Tibial nerve (tissue), 4 donors: ENCODE results near the gene MYH16. TPM values are rescaled to one million over a fixed set of nuclear protein-coding genes. Genes with fewer than 3 reads are reported as not detected.
"Not testable (repeated sequence)": the region's sequence is repeated elsewhere in the genome, so short reads cannot be mapped to it uniquely, and the experiment has no call there.

Source experiments
- DNase-seq, 2 donors: peaks; one replicate each; pipeline ENCODE4 v3.0.0-alpha.2; 2019; ENCODE audit warnings: low spot score in 2 of 2
- H3K27ac ChIP-seq, 4 donors: fragments of 200-600 bp; sonication (generic) in 3 of 4; one replicate each; pipeline ENCODE4 v1.5.1; 2017 to 2019; ENCODE audit warnings: mild to moderate bottlenecking in 1 of 4
- H3K27me3 ChIP-seq, 2 donors: fragments of 200-600 bp; sonication (generic) in 1 of 2; one replicate each; pipeline versions ENCODE4 v1.5.1 to v1.6.0; 2017 to 2019
- H3K36me3 ChIP-seq, 3 donors: fragments of 200-600 bp; sonication (generic); one replicate each; pipeline ENCODE4 v1.5.1; 2018 to 2019
- H3K4me1 ChIP-seq, 4 donors: fragments of 200-600 bp; sonication (generic) in 3 of 4; one replicate each; pipeline ENCODE4 v1.5.1; 2017 to 2019
- H3K4me3 ChIP-seq, 4 donors: fragments of 200-600 bp; sonication (generic) in 3 of 4; one replicate each; pipeline ENCODE4 v1.5.1; 2017 to 2019; ENCODE audit warnings: mild to moderate bottlenecking in 1 of 4, moderate library complexity in 1 of 4
- H3K9me3 ChIP-seq, 4 donors: fragments of 200-600 bp; sonication (generic) in 3 of 4; one replicate each; pipeline ENCODE4 v1.5.1; 2017 to 2019
- EP300 ChIP-seq, 2 donors: sonication (generic); formaldehyde crosslinking; IDR thresholded peaks; one replicate each; pipeline ENCODE4 v1.6.1; 2017; ENCODE audit warnings: antibody characterized with exemption in 2 of 2, mild to moderate bottlenecking in 1 of 2
- POLR2A ChIP-seq, 2 donors: fragments of 450-650 bp; IDR thresholded peaks; one replicate each; pipeline ENCODE4 v1.6.1; 2017; ENCODE audit warnings: antibody characterized with exemption in 2 of 2, mild to moderate bottlenecking in 2 of 2, moderate library complexity in 2 of 2
- WGBS, 2 donors: methylation state at CpG; one replicate each; pipeline ENCODE4 v1.1.5; 2018; 5-methylcytosine and 5-hydroxymethylcytosine counted together
- total RNA-seq, 4 donors: library from RNA; depleted of rRNA; stranded (reverse); fragments of >200 nt; gene quantifications; one replicate each; pipeline ENCODE4 v1.1.0, GENCODE V29; 2016
- TF ChIP-seq, protein P1 (sequence below), 5 experiments: fragments of 200-600 bp in 3 of 5; fragments of 450-650 bp in 2 of 5; sonication (generic) in 3 of 5; IDR thresholded peaks; one replicate each; pipeline ENCODE4 v1.5.1; 2016 to 2019; ENCODE audit warnings: antibody characterized with exemption in 5 of 5, mild to moderate bottlenecking in 3 of 5, moderate library complexity in 2 of 5

MYH16 gene
- total RNA-seq, 4 donors from 2014 or later: not detected

DNA sequence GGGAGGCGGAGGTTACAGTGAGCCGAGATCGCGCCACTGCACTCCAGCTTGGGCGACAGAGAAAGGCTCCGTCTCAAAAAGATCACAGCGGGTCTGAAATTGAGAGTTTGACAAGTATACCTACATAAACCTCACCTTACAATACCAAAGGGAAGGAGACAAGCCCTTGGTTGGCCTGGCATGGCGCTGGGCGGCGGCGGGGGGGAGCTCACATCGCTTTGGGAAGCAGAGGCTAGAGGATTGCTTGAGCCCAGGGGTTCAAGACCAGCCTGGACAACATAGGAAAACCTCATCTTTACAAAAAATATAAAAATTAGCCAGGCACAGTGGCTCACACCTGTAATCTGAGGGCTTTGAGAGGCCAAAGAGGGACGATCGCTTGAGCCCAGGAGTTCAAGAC, 51.9 kb downstream of the MYH16 start:
- no peak overlapping the region for H3K4me3 ChIP-seq
- 95 to 98% methylated on average over 14 of the region's 14 CpGs for WGBS, 2 donors
- no peak for DNase-seq

DNA sequence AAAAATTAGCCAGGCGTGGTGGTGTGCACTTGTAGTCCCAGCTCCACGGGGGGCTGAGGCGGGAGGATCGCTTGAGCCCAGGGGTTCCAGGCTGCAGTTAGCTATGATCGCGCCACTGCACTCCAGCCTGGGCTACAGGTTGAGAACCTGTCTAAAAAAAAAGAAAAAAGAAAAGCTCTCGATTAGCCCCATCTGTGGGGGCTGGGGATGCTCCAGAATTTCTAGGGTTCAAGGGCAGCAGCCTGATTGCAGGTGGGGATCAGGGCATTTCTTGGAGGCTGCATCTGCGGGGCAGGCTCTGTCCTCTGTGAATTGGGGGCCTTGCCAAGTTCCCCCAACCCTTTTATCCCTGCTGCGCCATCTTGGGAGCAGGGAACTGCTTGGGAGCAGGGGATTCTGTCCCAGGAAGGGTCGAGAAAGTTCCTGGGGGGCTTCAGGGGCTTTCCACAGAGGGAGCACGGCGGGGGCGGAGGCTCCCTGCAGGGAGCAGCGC, 52.4 kb downstream of the MYH16 start:
- Histone ChIP-seq H3K27ac (peak overlapping the region; percentile 71 to 95 (median 91)), H3K36me3 (no peaks in the 10 kb centered on the region), H3K9me3 (no peaks in the 10 kb centered on the region), H3K4me1 (peaks cover 0 to 47% (median 23%) of the 10 kb centered on the region in 4 donors), H3K4me3 (peak overlapping the region; percentile 94 to 98 (median 96)), H3K27me3 (no peaks in the 10 kb centered on the region)
- 21 to 36% methylated on average over 10 to 14 of the region's 14 CpGs for WGBS, 2 donors
- TF ChIP-seq, protein P1, sequence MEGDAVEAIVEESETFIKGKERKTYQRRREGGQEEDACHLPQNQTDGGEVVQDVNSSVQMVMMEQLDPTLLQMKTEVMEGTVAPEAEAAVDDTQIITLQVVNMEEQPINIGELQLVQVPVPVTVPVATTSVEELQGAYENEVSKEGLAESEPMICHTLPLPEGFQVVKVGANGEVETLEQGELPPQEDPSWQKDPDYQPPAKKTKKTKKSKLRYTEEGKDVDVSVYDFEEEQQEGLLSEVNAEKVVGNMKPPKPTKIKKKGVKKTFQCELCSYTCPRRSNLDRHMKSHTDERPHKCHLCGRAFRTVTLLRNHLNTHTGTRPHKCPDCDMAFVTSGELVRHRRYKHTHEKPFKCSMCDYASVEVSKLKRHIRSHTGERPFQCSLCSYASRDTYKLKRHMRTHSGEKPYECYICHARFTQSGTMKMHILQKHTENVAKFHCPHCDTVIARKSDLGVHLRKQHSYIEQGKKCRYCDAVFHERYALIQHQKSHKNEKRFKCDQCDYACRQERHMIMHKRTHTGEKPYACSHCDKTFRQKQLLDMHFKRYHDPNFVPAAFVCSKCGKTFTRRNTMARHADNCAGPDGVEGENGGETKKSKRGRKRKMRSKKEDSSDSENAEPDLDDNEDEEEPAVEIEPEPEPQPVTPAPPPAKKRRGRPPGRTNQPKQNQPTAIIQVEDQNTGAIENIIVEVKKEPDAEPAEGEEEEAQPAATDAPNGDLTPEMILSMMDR (IDR thresholded peaks at IDR 0.05): no peak
- no peak for TF ChIP-seq EP300 (IDR thresholded peaks at IDR 0.05)
- TF ChIP-seq POLR2A (IDR thresholded peaks at IDR 0.05): no peak
- DNase-seq: no peak

More for the DNA sequence above, 51.9 kb downstream of the MYH16 start:
- H3K4me1 ChIP-seq: peaks cover 0 to 42% (median 23%) of the 10 kb centered on the region in 4 donors
- H3K27me3 ChIP-seq: no peaks in the 10 kb centered on the region
- no peak for TF ChIP-seq EP300 (IDR thresholded peaks at IDR 0.05)
- TF ChIP-seq POLR2A (IDR thresholded peaks at IDR 0.05): no peak
- TF ChIP-seq, protein P1 (IDR thresholded peaks at IDR 0.05): no peak
- H3K27ac ChIP-seq: no peak overlapping the region
- no peaks in the 10 kb centered on the region for H3K36me3 ChIP-seq
- H3K9me3 ChIP-seq: no peaks in the 10 kb centered on the region

DNA sequence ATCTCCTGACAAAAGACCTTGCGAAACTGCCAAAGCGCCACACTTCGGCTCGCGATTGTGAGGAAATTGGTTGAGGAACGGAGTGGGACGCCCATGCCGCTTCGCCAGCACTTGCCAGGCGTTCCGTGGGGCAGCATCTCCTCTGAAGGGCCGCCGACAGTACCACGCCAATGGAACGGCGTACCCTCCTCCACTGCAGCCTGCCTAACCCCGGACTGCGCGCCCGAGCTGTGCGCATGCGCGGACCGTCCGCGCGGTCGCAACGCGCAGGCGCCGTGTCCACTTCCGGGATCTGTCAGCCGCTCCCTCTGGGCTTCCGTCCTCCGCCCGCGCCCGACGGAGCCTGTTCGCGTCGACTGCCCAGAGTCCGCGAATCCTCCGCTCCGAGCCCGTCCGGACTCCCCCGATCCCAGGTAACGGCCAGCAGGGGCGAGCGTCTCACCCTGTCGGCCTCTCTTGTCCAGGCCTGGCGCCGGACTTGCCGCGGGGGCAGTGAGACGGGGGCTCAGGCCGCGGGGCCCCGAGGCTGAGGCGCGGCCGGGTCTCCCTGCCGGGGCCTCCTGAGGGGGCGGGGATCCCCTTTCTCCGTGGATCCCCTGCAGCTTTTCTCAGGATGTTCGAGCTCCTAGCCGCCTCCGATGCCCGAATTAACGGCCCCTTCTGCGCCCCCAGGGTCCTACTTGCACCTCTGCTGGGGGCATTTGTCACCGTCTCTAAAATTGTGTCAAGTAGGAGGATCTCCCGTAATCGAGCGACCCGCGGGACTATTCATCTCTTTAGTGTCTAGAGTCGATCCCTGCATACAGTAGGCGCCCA, 53.2 kb downstream of the MYH16 start, which contains the start of gene ARPC1A:
Gene ARPC1A (plus strand): TSS at position 307 of the 816 bp plus-strand sequence. CDS start 7,456 bp downstream, outside the sequence.
- Histone ChIP-seq H3K9me3 (no peaks in the 10 kb centered on the region), H3K36me3 (no peaks in the 10 kb centered on the region), H3K4me1 (peaks cover 0 to 55% (median 26%) of the 10 kb centered on the region in 4 donors), H3K27me3 (no peaks in the 10 kb centered on the region), H3K27ac (peak within 1 kb of the TSS; percentile 71 to 95 (median 91)), H3K4me3 (peak within 1 kb of the TSS; percentile 94 to 98 (median 96))
- TF ChIP-seq, protein P1 (IDR thresholded peaks at IDR 0.05): peak in 2 of 5 experiments; percentile 44 to 57
- TF ChIP-seq EP300 (IDR thresholded peaks at IDR 0.05) (peak; percentile 86 to 97), POLR2A (IDR thresholded peaks at IDR 0.05) (peak; percentile 74 to 77)
- peak; percentile 72 to 76 for DNase-seq
- WGBS, 2 donors: 0% methylated on average over 56 to 77 of the region's 82 CpGs

DNA sequence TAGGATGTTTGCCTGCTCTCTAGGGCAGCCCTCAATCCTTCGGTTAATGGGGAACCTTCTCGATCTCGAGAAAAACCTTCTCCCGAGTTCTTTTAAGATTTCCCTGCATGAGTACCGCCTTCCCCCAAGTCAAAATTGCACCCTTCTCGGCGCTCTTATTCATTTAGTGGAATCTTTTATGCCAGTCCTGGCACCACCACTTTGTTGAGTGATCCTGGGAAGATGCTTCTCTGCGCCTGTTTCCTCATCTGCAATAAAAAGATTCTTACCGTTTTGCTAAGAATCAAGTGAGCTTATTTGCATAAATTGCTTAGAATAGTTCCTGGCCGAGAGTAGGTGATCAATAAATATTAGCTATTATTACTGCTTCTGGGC, 53.8 kb downstream of the MYH16 start:
- no peaks in the 10 kb centered on the region for H3K36me3 ChIP-seq
- H3K27me3 ChIP-seq: no peaks in the 10 kb centered on the region
- H3K9me3 ChIP-seq: no peaks in the 10 kb centered on the region
- TF ChIP-seq POLR2A (IDR thresholded peaks at IDR 0.05) (no peak), EP300 (IDR thresholded peaks at IDR 0.05) (no peak)
- TF ChIP-seq, protein P1 (IDR thresholded peaks at IDR 0.05): no peak
- peak overlapping the region; percentile 71 to 95 (median 91) for H3K27ac ChIP-seq
- WGBS, 2 donors: 0 to 1% methylated on average over 10 of the region's 10 CpGs
- H3K4me3 ChIP-seq: peak overlapping the region; percentile 94 to 98 (median 96)
- no peak for DNase-seq
- H3K4me1 ChIP-seq: peaks cover 0 to 61% (median 26%) of the 10 kb centered on the region in 4 donors

DNA sequence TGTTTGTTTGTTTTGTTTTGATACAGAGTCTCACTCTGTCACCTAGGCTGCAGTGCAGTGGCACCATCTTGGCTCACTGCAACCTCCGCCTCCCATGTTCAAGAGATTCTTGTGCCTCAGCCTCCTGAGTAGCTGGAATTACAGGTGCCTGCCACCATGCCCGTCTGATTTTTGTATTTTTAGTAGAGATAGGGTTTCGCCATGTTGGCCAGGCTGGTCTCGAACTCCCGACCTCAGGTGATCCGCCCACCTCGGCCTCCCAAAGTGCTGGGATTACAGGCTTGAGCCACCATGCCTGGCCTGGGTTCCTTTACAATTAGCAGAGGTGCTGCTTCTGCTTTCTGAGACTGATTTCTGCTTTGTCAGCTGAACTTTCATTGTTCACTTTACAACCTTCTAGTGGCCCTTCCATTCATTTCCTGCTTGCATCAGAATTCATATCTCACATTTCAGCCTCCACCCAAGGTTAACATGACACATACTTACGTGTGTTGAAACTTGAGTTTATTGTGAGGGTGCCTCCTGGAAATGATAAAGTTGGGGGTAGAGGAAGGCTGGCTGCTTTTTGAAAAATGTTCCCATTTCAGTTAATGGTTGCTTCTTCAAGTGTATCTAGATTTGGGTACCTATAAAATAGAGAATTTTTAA, 57.8 kb downstream of the MYH16 start:
- peak overlapping the region in 1 of 4 donors; percentile 1 for H3K27ac ChIP-seq
- 71 to 73% methylated on average over 8 of the region's 8 CpGs for WGBS, 2 donors
- not testable (repeated sequence) for H3K27me3 ChIP-seq

More for the DNA sequence above, 57.8 kb downstream of the MYH16 start:
- H3K4me3 ChIP-seq, H3K9me3 ChIP-seq, DNase-seq: not testable (repeated sequence)
- Histone ChIP-seq H3K36me3 (peaks cover 0 to 23% (median 9%) of the 10 kb centered on the region in 3 donors), H3K4me1 (peaks cover 0 to 67% (median 19%) of the 10 kb centered on the region in 4 donors)
